ENCODE results near the gene KCNH5. TPM values are rescaled to one million over a fixed set of nuclear protein-coding genes. Genes with fewer than 3 reads are reported as not detected.

Gene KCNH5
- polyA plus RNA-seq, 3 donors, result 0.10 to 0.16 (median 0.14) TPM

GRCh38 chr14:62682208-62682607, 363.1 kb downstream of the KCNH5 start:
- no peak for DNase-seq

- DNase-seq, result no peak
Measured at GRCh38 chr14:62674563-62675237, 370.6 kb downstream of the KCNH5 start.

GRCh38 chr14:62673014-62673755, 372.1 kb downstream of the KCNH5 start:
- DNase-seq, result no peak

- DNase-seq, result no peak
Measured at GRCh38 chr14:62670526-62670925, 374.7 kb downstream of the KCNH5 start.

- no peak for DNase-seq
Measured at GRCh38 chr14:62667421-62667914, 377.8 kb downstream of the KCNH5 start.

GRCh38 chr14:62665286-62665685, 380.0 kb downstream of the KCNH5 start:
- DNase-seq, result no peak

- DNase-seq, result no peak
Measured at GRCh38 chr14:62663456-62663821, 381.8 kb downstream of the KCNH5 start.

- no peak for DNase-seq
Measured at GRCh38 chr14:62662811-62663455, 382.3 kb downstream of the KCNH5 start.

- DNase-seq, result no peak
Measured at GRCh38 chr14:62661818-62662217, 383.4 kb downstream of the KCNH5 start.

GRCh38 chr14:62658631-62659030, 386.6 kb downstream of the KCNH5 start:
- no peak for DNase-seq

GRCh38 chr14:62657376-62657775, 387.9 kb downstream of the KCNH5 start:
- no peak for DNase-seq

GRCh38 chr14:62655166-62655565, 390.1 kb downstream of the KCNH5 start:
- DNase-seq, result no peak

GRCh38 chr14:62654641-62655040, 390.6 kb downstream of the KCNH5 start:
- no peak for DNase-seq

Other genes starting within 250 kb of the KCNH5 start
- 10 to 100 TPM; 19.9 to 21.0 (median 20.0) TPM for gene RHOJ, start 159.0 kb upstream of the KCNH5 start, polyA plus RNA-seq (ENCODE audit: insufficient read length in 3 of 3)